ENCODE measurements around the gene KEL.

The KEL gene

GRCh38 chr7:142896151-142896550, 66.0 kb downstream of the KEL start:
- H3K9ac ChIP-seq (ENCODE audit: low read depth, low read length) = no peak overlapping the region
- H3K27ac ChIP-seq (ENCODE audit: low read length) = no peak overlapping the region
- ATAC-seq (ENCODE audit: insufficient read depth, low read depth) (no peak), DNase-seq (no peak)
- no peak overlapping the region for H3K4me2 ChIP-seq (ENCODE audit: insufficient read depth, low read length)
- H4K20me1 ChIP-seq (ENCODE audit: insufficient read depth, low read length) = no peaks in the 10 kb centered on the region
- H3K79me2 ChIP-seq (ENCODE audit: insufficient read depth, low read length) = no peaks in the 10 kb centered on the region
- no peaks in the 10 kb centered on the region for H3K36me3 ChIP-seq (ENCODE audit: insufficient read depth, low read length)
- H2AFZ ChIP-seq (ENCODE audit: low read depth, low read length) = no peak overlapping the region
- no peak overlapping the region for H3K4me3 ChIP-seq (ENCODE audit: low read depth in 1 of 2, low read length in 2 of 2)
- H3K9me3 ChIP-seq (ENCODE audit: insufficient read depth, low read length, severe bottlenecking) = no peaks in the 10 kb centered on the region
- TF ChIP-seq CTCF (IDR thresholded peaks at IDR 0.05; ENCODE audit: borderline replicate concordance, extremely low read depth, low read length, poor library complexity, severe bottlenecking) (no peak), EZH2 (IDR thresholded peaks at IDR 0.05; ENCODE audit: borderline replicate concordance, low read depth, low read length, severe bottlenecking) (no peak)
- no peaks in the 10 kb centered on the region for H3K27me3 ChIP-seq (ENCODE audit: insufficient read depth, low read length, poor library complexity)
- no peaks in the 10 kb centered on the region for H3K4me1 ChIP-seq (ENCODE audit: insufficient read depth, low read length)

- Histone ChIP-seq H2AFZ (ENCODE audit: low read depth, low read length) (no peak overlapping the region), H3K79me2 (ENCODE audit: insufficient read depth, low read length) (no peaks in the 10 kb centered on the region), H3K27ac (ENCODE audit: low read length) (no peak overlapping the region), H3K4me1 (ENCODE audit: insufficient read depth, low read length) (no peaks in the 10 kb centered on the region), H3K9me3 (ENCODE audit: insufficient read depth, low read length, severe bottlenecking) (no peaks in the 10 kb centered on the region), H3K36me3 (ENCODE audit: insufficient read depth, low read length) (no peaks in the 10 kb centered on the region), H3K27me3 (ENCODE audit: insufficient read depth, low read length, poor library complexity) (no peaks in the 10 kb centered on the region), H3K4me3 (ENCODE audit: low read depth in 1 of 2, low read length in 2 of 2) (no peak overlapping the region), H3K4me2 (ENCODE audit: insufficient read depth, low read length) (no peak overlapping the region), H3K9ac (ENCODE audit: low read depth, low read length) (no peak overlapping the region), H4K20me1 (ENCODE audit: insufficient read depth, low read length) (no peaks in the 10 kb centered on the region; the same call in 1 of the 2 replicates)
- no peak for DNase-seq
- TF ChIP-seq CTCF (IDR thresholded peaks at IDR 0.05; ENCODE audit: borderline replicate concordance, extremely low read depth, low read length, poor library complexity, severe bottlenecking) = no peak
- no peak for TF ChIP-seq EZH2 (IDR thresholded peaks at IDR 0.05; ENCODE audit: borderline replicate concordance, low read depth, low read length, severe bottlenecking)
- no peak for ATAC-seq (ENCODE audit: insufficient read depth, low read depth)
Measured at GRCh38 chr7:142894985-142895593, 67.1 kb downstream of the KEL start.

GRCh38 chr7:142894112-142894984, 67.8 kb downstream of the KEL start:
- Histone ChIP-seq H3K9me3 (ENCODE audit: insufficient read depth, low read length, severe bottlenecking) (no peaks in the 10 kb centered on the region), H3K27ac (ENCODE audit: low read length) (no peak overlapping the region), H3K4me2 (ENCODE audit: insufficient read depth, low read length) (no peak overlapping the region), H3K36me3 (ENCODE audit: insufficient read depth, low read length) (no peaks in the 10 kb centered on the region), H3K4me3 (ENCODE audit: low read depth in 1 of 2, low read length in 2 of 2) (no peak overlapping the region), H3K79me2 (ENCODE audit: insufficient read depth, low read length) (no peaks in the 10 kb centered on the region), H3K27me3 (ENCODE audit: insufficient read depth, low read length, poor library complexity) (no peaks in the 10 kb centered on the region), H2AFZ (ENCODE audit: low read depth, low read length) (no peak overlapping the region), H3K9ac (ENCODE audit: low read depth, low read length) (no peak overlapping the region), H3K4me1 (ENCODE audit: insufficient read depth, low read length) (no peaks in the 10 kb centered on the region), H4K20me1 (ENCODE audit: insufficient read depth, low read length) (no peaks in the 10 kb centered on the region; the same call in 1 of the 2 replicates)
- no peak for TF ChIP-seq CTCF (IDR thresholded peaks at IDR 0.05; ENCODE audit: borderline replicate concordance, extremely low read depth, low read length, poor library complexity, severe bottlenecking)
- no peak for TF ChIP-seq EZH2 (IDR thresholded peaks at IDR 0.05; ENCODE audit: borderline replicate concordance, low read depth, low read length, severe bottlenecking)
- DNase-seq (no peak), ATAC-seq (ENCODE audit: insufficient read depth, low read depth) (0 out of 3 replicates have a peak, but pooled peaks have one; percentile 13)
